GM04503 (cell line): Measurements from ENCODE around the gene MYBL2.

Source experiments
- DNase-seq: peaks from one replicate; pipeline ENCODE4 v3.0.0-alpha.2; 2012; ENCODE audit warnings: low read depth

MYBL2 gene

DNA sequence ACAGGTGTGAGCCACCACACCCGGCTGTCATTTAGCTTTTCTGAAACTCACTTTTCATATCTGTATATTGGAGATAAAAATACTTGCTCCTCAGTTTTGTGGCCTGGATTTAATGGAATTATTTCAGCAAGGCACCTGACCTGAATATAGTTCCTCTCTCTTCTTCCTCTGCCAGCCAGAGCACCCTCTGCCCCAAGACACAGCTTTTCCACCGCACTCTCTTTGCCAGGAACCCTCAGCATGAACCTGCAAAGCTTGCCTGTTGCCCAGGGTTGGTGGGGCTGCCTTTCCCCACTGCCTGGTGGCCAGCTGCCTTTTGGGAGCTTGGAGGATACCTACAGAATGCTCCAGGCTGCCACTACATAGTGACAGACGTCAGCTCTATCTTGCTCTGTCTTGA lies 56.8 kb downstream of the MYBL2 start:
- DNase-seq: no peak

DNA sequence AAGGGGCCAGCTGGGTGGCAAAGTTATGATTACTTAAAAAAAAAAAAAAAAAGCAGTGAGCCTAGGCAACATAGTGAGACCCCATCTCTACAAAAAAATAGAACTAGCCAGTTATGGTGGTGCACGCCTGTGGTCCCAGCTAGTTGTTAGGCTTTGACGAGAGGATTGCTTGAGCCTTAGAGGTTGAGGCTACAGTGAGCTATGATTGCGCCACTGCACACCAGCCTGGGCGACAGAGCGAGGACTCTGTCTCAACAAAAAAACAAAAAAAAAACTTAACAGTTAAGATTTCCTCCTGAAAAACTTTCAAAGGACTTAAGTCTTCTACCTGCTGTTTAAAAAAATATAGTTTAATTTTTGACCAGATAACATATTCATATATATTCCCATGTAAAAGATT lies 57.5 kb downstream of the MYBL2 start:
- DNase-seq: no peak

DNA sequence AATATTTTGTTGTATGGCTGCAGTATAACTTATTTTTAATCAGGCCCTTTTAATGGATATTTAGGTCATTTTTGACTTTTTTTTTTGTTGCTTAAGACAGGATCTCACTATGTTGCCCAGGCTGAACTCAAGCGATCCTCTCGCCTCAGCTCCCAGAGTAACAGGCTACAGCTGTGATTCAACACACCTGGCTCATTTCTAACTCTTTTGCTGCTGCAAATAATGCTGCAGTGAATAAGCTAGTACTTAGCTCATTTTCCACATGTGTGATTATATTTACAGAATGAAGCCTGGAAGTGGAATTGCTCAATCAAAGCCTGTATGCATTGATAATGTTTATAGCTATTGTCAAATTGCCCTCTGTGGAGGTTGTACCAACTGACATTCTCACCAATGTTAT lies 58.8 kb downstream of the MYBL2 start:
- no peak for DNase-seq

DNA sequence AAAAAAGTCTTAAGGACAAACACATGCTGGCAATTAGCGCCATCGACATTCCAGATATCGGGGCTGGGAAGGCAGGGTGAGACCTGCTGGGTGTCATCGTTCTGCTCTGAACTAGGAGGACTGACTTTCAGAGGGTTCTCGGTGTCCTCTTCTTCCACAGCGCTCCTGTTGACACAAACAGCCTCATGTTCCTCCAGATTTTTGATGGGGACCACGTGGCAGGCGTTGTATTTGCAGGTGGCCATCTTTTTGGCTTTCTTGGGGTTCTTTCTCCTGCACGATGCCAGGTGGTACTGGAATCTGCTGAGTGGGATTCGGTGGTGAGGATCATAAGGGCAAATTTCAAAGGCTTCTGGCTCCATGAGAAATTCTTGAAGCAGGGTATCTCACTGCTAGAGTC lies 59.4 kb downstream of the MYBL2 start:
- no peak for DNase-seq

DNA sequence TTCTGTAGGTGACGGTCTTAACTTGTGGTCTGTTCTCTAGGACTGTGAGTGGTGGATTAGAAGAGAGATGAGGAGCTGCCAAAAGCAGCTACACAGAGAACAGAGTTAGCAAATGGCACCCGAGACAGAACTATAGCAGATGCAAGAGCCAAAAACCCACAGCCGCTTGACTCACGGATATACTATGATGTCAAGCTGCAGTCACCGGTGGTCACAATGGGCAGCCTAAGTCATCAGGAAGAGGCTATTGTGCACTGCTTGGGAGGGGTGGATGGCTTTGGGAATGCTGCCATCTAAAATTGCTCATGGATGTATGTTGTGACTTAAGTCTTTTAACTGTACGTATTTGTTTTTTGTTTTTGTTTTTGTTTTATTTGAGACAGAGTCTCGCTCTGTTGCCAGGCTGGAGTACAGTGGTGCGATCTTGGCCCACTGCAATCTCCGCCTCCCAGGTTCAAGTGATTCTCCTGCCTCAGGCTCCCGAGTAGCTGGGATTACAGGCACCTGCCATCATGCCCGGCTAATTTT lies 60.0 kb downstream of the MYBL2 start, which contains the start of gene GTSF1L:
GTSF1L (minus strand) TSS at position 192 of the 528 bp plus-strand sequence. CDS start 308 bp downstream, outside the sequence.
- DNase-seq: no peak

DNA sequence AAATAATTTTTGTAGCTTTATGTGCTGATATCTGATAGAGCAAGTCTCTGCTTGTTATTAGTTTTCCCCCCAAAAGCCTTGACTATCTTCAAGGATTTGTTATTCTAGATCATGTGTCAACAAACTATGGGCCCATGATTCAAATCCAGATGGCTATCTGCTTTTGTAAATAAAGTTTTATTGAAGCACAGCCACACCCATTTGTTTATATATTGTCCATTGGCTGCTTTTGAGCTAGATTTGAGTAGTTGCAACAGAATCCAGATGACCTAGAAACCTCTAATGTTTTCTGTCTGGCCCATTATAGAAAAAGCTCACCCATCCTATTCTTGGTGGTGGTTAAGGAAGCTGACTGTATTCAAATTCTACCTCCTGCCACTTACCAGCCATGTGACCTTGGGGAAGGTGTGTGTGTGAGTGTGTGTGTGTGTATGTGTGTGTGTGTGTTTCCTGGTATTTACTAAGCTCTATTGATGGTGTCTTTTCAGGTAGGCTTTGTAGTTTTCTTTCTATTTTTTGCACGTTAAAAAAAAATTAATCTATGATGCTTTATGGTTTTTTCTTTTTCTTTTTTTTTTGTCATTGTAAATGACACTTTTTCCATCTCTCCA lies 61.2 kb downstream of the MYBL2 start:
- no peak for DNase-seq

DNA sequence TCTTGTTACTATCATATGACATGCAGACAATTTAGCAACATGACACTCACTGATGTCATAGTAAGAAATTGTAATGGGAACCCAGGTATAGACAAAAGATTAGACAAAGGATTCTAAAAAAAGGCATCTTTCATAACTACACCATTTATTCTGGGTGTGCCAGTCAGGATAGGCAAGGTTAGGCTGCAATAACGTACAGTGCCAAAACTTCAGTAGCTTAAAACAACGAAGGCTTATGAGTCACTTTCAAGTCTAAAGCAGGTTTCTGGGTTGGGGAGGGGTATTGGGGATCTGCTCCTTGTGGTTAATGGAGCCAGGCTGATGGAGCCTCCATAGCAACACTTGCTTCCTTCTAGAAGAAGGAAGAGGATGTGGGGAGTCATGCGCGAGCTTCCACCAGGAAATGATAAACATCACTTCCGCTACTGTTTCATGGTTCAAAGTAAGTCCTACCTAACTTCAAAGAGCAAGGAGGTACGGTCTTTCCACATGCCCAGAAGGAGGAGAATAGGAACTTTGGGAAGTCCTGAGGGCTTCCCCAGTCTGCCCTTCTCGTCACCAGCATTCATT lies 61.9 kb downstream of the MYBL2 start:
- DNase-seq: no peak

DNA sequence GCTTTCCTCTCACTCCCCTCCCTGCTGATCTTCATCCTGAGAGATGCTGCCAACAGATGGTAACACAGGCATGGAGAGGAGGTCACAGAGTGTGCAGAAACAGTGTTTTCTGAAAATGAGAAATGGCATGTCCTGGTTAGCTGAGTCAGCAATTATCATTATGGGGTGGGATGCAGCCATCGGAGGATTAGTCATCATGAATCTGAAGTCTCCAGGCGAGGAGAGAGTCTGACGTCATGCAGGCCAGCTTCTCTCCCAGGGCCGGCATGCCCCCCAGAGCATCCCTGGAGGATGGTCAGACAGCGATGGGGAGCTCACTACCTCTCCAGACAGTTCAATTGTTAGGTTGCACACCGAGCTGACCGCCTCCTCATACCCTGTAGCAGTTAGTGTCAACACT lies 64.6 kb downstream of the MYBL2 start:
- DNase-seq: no peak

DNA sequence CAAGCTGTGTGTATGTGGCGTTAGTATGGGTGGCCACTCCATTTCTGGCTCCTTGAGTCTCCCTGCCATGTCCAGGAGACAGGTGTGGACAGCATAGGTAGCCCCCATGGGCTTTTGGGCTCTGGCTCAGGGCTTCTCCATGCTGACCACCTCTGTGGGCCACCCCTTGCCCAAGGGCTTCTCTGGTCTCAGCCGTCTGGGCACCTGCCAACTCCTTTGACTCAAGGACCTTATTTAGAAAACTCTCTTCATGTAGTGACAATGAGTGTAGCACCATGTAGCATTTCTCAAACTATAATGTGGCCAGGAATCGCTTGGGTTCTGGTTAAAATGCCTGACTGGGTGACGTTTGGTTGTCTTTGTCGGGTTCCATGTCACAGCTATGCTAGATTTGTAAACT lies 65.0 kb downstream of the MYBL2 start:
- no peak for DNase-seq

DNA sequence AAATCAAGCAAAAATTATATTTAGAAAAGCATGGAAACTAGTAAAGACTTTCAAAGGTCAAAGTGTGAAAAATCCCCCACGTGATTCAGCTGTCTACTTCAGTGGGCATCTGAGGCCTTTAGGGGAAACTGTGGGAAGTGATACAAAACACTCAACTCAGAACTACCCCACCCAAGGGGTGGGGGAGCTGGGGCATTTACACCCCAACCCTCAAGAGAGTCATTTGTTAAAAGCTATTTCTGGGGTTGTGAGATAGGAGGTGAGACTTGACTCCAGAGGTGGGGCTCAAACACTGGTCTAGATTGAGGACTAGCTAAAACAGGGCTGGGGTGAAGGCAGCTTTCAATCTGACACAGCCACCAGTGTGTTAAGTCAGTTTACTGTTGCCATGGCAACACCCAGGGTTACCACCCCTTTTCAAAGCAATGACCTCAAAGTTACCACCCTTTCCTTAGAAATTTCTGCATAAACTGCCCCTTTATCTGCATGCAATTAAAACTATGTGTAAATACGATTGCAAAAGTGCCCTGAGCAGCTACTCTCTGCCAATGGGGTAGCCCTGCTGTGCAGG lies 69.8 kb downstream of the MYBL2 start:
- no peak for DNase-seq

DNA sequence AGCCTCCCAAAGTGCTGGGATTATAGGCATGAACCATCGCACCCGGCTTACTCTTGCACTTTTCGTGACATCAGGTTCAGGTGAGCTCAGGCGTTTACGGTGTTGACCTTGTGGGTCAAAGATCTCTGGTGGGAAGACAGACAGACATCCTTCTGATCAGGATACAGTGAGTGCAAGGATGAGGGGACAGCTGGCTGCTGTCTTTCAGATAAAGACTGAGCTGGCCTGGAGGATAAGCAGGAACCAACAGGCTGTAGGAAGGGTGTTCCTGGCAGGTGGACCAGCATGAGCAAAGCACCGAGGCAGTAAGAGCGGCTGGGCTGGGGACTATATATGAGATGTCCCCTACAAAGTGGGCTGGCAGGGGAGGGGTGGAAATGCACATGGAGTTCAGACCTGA lies 71.0 kb downstream of the MYBL2 start:
- DNase-seq: no peak

DNA sequence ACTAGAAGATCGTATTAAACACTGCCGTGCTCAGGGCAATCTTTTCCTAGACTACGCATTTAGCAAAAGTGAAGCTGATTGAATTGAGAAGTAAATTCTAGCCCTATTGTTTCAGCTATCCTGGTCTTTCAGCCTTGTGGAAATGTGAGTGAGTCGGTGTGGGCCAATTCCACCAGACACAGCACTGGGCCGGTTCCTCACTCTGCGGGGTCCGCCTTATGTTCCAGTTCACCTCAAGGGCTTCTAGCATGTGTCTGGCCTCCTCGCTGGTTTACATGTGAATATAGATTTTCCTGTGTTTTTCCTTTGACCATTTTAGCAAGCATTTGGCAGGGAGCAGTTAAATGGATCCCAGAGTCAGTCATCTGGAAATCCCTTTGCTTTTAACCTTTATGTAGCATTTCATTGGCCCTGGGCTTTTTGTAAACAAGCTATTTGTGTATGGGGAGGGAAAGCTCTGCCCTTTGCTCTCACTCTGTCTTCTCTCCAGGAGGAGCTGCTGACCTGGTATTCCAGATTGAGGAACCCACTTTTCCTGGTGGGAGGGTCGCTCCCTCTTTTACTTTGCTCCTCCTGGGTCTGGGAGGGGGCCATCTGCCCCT lies 72.3 kb downstream of the MYBL2 start:
- no peak for DNase-seq

DNA sequence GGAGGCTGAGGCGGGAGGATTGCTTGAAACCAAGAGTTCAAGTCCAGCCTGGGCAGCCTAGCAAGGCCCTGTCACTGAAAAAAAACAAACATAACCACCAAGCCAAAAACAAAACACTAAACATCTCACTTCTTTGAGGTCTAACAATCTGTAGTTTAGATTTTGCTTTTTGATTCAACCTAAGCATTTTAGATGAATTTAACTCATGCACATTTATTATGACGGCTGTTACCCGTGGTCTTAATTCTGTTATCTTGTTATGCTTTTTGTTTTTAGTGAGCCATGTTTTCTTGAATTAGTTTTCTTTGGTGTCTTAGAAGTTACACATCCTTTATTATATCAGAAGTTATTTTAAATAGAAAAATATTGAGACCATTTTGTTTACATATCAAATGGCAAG lies 73.7 kb downstream of the MYBL2 start:
- no peak for DNase-seq

DNA sequence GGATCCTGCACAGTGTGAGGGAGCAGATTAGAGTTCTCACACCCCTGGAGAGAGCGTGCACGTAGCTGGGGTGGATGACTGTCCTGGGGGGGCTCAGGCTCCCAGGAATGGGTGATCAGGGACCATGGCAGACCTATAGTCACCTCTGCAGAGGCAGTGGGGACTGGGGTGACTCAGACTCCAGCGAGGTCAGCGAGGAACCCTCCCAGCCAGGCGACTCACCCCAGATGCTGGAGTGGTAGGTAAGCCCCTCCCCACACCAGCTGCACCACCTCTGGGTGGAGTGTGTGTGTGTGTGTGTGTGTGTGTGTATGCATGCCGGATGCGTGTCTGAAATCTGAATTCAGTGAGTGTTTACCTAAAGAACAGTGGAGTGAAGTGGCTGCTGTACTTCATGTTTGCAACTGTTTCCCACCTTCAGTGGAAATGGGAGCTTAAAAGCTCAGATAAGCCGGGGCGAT lies 77.3 kb downstream of the MYBL2 start:
- no peak for DNase-seq

DNA sequence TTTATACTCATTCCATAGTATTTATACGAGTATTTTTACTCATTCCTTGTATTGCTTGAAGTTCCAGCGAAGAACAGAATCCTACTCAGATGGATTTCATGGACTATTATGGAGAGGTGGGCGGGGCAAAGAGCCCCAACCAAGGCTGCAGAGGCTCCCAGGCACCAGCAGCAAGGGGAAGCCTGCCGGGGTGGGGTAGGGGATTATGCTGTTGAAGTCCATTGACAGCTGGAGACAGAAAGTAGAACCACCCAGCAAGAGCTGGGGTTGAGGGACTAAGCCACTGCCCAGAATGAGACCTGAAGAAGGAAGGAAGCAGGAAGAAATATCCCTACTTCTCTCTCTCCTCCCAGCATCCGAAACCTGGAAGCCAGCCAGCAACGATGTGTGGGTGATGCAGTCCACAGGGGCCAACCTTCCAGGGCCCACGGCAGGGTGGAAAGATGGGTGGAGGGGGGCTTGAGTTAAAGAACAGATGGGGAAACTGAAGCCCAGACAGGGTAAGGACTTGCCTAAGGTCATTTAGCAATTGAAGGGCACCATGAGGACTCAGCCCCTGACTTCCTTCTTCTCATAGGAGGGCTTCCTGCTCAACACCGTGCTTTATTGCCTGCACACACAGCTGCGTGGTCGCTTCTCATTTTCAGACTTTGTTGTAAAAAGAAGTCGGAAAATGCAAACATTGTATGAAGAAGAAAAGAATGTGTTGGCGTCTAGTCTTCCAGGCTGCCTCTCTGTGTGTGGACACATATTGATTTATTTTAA lies 78.2 kb downstream of the MYBL2 start:
- no peak for DNase-seq

DNA sequence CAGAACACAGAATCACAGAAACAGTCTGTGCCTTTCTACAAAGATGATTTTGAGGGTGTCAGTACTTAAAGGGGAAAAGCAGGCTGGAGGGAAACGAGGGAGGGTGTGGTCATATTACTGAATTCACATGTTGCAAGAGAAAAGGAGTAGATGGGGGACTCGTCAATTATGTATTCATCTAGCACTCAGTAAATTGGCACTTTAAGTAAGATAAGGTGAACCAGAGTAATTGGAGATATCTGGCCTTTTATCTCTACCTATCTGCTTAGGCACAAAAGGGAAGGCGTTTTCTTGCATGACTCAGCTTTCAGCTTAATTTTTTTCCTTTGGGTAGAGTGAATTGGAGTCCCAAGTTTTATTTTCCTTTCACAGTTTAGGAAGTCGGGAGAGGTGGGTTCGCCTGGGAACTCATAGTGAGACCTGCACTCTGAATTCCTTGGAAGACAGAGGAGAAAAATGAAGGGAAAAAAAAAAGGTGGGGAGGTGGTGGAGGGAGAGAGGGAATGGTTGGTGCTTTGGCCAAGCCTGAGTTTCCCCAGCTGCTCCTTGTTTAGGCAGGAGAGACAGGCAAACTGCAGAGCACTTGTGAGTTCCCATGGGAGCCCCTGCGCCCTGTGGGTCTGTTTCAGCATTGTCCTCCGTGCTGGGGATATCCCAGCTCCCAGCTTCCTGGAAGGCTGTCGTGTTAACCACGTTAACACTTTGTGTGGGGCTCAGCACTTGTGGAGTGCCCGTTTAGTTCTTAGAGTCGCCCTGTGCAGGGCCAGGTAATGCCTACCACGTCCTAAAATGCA lies 79.6 kb downstream of the MYBL2 start:
- DNase-seq: no peak

DNA sequence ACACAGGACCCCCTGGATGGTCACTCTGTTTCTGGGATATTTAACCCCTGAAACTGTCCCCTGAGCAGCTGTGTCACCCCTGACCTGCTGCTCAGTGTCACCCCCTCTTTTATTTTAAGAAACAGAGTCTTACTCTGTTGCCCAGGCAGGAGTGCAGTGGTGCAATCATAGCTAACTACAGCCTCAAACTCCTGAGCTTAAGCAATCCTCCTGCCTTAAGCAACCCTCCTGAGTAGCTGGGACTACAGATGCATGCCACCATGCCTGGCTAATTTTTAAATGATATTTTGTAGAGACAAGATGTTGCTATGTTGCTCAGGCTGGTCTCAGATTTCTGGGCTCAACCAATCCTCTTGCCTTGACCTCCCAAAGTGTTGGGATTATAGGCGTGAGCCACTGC lies 81.4 kb downstream of the MYBL2 start:
- no peak for DNase-seq

DNA sequence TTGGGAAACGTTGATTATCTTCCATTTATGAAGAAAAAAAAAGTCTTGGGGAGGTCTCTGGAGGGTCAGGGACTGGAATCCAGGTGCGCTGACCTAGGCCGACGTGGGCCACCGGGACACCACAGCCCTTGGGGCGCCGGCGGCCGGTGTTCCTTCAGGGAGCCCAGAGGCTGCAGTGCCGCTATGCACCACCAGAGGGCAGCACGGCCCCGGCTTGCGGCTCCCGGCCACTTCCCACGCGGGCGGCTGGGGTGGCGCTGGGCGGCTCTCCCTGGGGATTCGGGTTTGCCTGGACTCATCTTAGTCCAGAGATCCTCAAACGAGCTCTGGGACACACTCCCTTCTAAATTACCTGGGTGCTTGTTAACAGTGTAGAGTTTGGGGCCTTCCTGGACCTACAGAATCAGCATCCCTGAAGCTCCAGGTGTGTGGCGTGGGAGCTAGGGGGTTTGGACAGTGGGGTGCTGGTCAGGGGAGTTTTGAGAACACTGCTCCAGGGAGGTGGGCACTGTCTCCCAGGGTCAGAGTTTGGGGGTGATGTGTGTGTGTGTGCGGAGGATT lies 82.9 kb downstream of the MYBL2 start:
- DNase-seq: no peak

DNA sequence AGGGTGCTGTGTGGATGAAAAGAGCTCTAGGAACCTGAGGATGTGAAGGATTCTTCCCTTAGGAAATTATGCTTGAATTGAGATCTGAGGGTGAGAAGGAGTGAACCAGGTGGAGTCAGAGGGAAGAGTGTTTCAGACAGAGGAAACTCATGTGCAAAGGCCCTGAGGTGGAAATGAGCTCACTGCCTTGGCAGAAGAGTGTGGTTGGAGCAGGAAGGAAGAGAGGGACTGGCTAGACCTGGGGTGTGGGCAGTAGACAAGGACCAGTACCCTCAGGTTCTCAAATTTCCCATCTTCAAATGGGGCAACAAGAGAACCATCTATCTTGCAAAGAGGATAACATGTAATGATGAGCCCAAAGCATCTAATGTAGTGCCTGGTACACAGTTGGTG lies 83.9 kb downstream of the MYBL2 start:
- DNase-seq: no peak

DNA sequence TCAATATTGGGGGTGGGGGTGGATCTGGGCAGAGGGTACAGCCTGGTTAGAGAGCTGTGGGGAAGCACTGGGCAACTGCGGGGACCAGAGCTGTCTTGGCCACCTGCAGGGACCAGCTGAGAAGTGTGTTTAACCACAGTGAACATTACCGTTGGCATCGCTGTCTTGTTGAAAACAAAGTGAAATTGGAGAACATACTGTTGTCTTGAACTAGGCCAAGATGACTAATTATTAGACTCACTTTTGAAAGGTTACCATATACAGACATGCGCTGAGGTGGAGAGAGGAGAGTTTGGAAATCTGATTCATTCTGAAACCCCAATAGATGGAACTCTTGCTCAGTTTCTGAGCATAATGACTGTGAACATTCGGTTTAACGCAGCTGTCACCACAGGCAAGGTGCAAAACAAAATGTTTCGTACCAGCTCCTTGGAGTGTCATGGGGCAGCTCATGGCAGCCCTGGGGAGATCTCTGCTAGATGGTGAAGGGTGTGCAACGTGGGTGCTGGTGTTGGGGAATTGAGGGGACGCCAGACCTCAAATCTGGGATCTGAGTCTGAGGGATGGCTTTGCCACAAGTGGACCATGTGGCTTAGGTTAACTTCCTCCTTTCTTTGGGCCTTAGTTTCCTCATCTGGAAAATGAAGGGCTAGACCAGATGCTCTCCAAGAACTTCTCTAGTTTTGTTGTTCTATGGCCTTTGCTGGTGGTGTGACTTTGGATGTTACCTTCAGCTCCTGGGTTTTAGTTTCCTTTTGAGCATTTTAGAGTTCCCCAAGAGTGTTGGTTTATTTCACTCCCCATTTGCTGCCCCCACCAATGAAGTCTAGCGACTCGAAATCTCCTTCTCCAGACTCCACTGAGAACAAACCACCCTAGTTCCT lies 84.5 kb downstream of the MYBL2 start:
- no peak for DNase-seq
